Motor neuron (in vitro differentiated cells): Measurements from ENCODE around the gene CEP55. TPM values are rescaled to one million over a fixed set of nuclear protein-coding genes. Genes with fewer than 3 reads are reported as not detected.

Experiments
- ATAC-seq, 8 experiments: fragments of 200-7000 bp; cut with Tn5 transposase; replicated peaks in 6 of 8; 2 replicates each; pipeline ENCODE4 v1.8.0; 2021; ENCODE audit warnings: mild to moderate bottlenecking in 8 of 8, moderate library complexity in 8 of 8
- H3K27ac ChIP-seq, 2 donors: fragments of 250-450 bp; sonication (Bioruptor Pico); 2 replicates each; pipeline ENCODE4 v1.9.0; 2021; ENCODE audit warnings: antibody characterized with exemption in 2 of 2, mild to moderate bottlenecking in 2 of 2, moderate library complexity in 1 of 2
- H3K4me1 ChIP-seq, 2 donors: fragments of 250-450 bp; sonication (Bioruptor Pico); replicated peaks in 1 of 2; 2 replicates each; pipeline ENCODE4 v1.6.1; 2021; ENCODE audit warnings: antibody characterized with exemption in 2 of 2, mild to moderate bottlenecking in 2 of 2, moderate library complexity in 1 of 2
- H3K4me3 ChIP-seq, 5 donors: fragments of 250-450 bp; sonication (Bioruptor Pico); 2 replicates each; pipeline ENCODE4 v1.9.0; 2021; ENCODE audit warnings: antibody characterized with exemption in 5 of 5, mild to moderate bottlenecking in 5 of 5, moderate library complexity in 4 of 5
- WGBS, 10 experiments: fragments of 450-650 bp; shearing (Covaris generic); methylation state at CpG; one replicate each; pipeline ENCODE4 v1.0.0; 2022; 5-methylcytosine and 5-hydroxymethylcytosine counted together
- in situ Hi-C, 9 experiments: fragments of 400-800 bp; cut with MboI; loops; one replicate each; pipeline ENCODE4 v1.15.0; 2021; ENCODE audit warnings: low sequenced_read_pairs in 9 of 9, low pct_unique_long_range_greater_than_20kb in 2 of 9; ENCODE audit not compliant: unreplicated experiment in 9 of 9
- total RNA-seq, 8 experiments: library from RNA; unstranded; fragments of 300-600 nt; gene quantifications; 2 replicates each; pipeline versions ENCODE4 v1.2.3 to v1.2.4, GENCODE V29; 2022

Gene CEP55
- total RNA-seq, 8 experiments from 2014 or later: 0.36 to 21.1 (median 1.4) TPM

DNA sequence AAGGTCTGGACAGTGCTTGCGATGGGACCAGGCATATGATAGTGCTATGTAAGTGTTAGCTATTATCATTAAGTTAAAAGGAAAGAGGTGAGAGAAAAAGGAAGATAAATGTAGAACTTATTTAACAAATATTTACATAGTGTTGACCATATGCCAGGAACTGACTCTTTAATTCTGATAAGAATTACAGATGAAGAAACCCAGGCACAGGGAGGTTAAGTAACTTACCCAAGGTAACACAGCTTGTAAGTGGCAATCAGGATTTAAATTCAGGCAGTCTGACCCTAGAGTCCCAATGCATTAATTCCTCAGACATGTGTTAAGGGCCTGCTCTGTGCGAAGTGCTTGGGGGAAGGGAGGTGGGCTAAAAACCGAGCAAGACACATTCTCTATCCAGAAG is 81.2 kb downstream of the CEP55 start:
- H3K4me1 ChIP-seq: peaks cover 10 to 13% of the 10 kb centered on the region in 2 donors
- H3K4me3 ChIP-seq: no peak overlapping the region
- ATAC-seq: no peak
- WGBS, 10 experiments: 43 to 86% (median 65%) methylated on average over 2 to 3 of the region's 3 CpGs; no CpG with 5 or more reads in 4 of the 10 experiments
- in situ Hi-C loops: no loop called here
- H3K27ac ChIP-seq: no peak overlapping the region

Other genes starting within 250 kb of the CEP55 start
- 100 to 1,000 TPM in 1 of 8 experiments, 10 to 100 TPM in 3, 1 to 10 TPM in 3, under 1 TPM in 1; 0.29 to 258 (median 13.7) TPM for gene MYOF, start 14.3 kb upstream of the CEP55 start, total RNA-seq
- gene FFAR4, start 70.1 kb downstream of the CEP55 start, total RNA-seq: under 1 TPM in 4 of 8 experiments, not detected in 4; 0.09 to 0.43 (median 0.21) TPM
- 10 to 100 TPM in 2 of 8 experiments, 1 to 10 TPM in 1, under 1 TPM in 3, not detected in 2; 0.32 to 26.0 (median 1.2) TPM for gene RBP4, start 104.6 kb downstream of the CEP55 start, total RNA-seq
- gene PDE6C, start 115.9 kb downstream of the CEP55 start, total RNA-seq: under 1 TPM; 0.16 to 0.95 (median 0.32) TPM
- gene FRA10AC1, start 206.0 kb downstream of the CEP55 start, total RNA-seq: 10 to 100 TPM in 7 of 8 experiments, 1 to 10 TPM in 1; 9.7 to 27.8 (median 19.3) TPM